SU-DHL-6 (cell line): ENCODE data around the gene KATNIP.

ENCODE experiments used
- H2AFZ ChIP-seq: fragments of 200-600 bp; sonication (generic); 2 replicates; pipeline ENCODE4 v1.6.1; 2014; ENCODE audit warnings: low read depth, mild to moderate bottlenecking, moderate library complexity, mixed read lengths, antibody characterized with exemption, low read length; ENCODE audit not compliant: severe bottlenecking
- H3F3A ChIP-seq: fragments of 200-600 bp; shearing (Covaris generic); 2 replicates; pipeline ENCODE4 v1.6.0; 2016; ENCODE audit warnings: antibody characterized with exemption, mild to moderate bottlenecking; ENCODE audit not compliant: insufficient read depth
- H3K27ac ChIP-seq: fragments of 200-600 bp; sonication (generic); 2 replicates; pipeline ENCODE4 v1.5.1; 2016; ENCODE audit warnings: low read depth, mild to moderate bottlenecking, low read length, moderate library complexity, mixed read lengths
- H3K27me3 ChIP-seq: fragments of 200-600 bp; sonication (generic), shearing (Covaris generic); 2 replicates; pipeline ENCODE4 v1.6.0; 2014; ENCODE audit warnings: mild to moderate bottlenecking, low read length
- H3K36me3 ChIP-seq: fragments of 200-600 bp; sonication (generic); 2 replicates; pipeline ENCODE4 v1.6.1; 2014; ENCODE audit warnings: mild to moderate bottlenecking, low read length, mixed read lengths
- H3K4me2 ChIP-seq: fragments of 300-600, 200-600 bp; shearing (Covaris generic), sonication (generic); 2 replicates; pipeline ENCODE4 v1.6.0; 2014; ENCODE audit warnings: low read length, low read depth, mild to moderate bottlenecking; ENCODE audit not compliant: poor library complexity, severe bottlenecking
- H3K4me3 ChIP-seq: fragments of 200-600 bp; sonication (generic); 2 replicates; pipeline ENCODE4 v1.5.1; 2014; ENCODE audit warnings: antibody characterized with exemption, low read length, mild to moderate bottlenecking, mixed read lengths; ENCODE audit not compliant: insufficient read depth, poor library complexity, severe bottlenecking
- H3K79me2 ChIP-seq: fragments of 200-600 bp; sonication (generic); 2 replicates; pipeline ENCODE4 v1.6.1; 2014; ENCODE audit warnings: mild to moderate bottlenecking, low read length, moderate library complexity; ENCODE audit not compliant: insufficient read depth
- H3K9ac ChIP-seq: fragments of 200-600 bp; sonication (generic); 2 replicates; pipeline ENCODE4 v1.7.0; 2014; ENCODE audit warnings: mild to moderate bottlenecking, low read length
- H3K9me2 ChIP-seq: fragments of 200-600 bp; sonication (generic); replicated peaks from 2 replicates; pipeline ENCODE4 v1.6.1; 2014; ENCODE audit warnings: low read length; ENCODE audit not compliant: insufficient read depth
- H3K9me3 ChIP-seq: fragments of 200-600 bp; sonication (generic); 2 replicates; pipeline ENCODE4 v1.6.1; 2014; ENCODE audit warnings: low read length, mixed read lengths; ENCODE audit not compliant: insufficient read depth
- H4K20me1 ChIP-seq: fragments of 200-600 bp; sonication (generic); 2 replicates; pipeline ENCODE4 v1.6.1; 2014; ENCODE audit warnings: low read depth, mild to moderate bottlenecking, antibody characterized with exemption, low read length, moderate library complexity, mixed read lengths
- CTCF ChIP-seq: fragments of 200-600 bp; sonication (generic); IDR thresholded peaks from one replicate; pipeline ENCODE4 v1.5.1; 2017; ENCODE audit warnings: antibody characterized with exemption, mild to moderate bottlenecking, low read length, moderate library complexity; ENCODE audit not compliant: insufficient read depth, poor library complexity, severe bottlenecking
- EZH2phosphoT487 ChIP-seq: fragments of 200-600 bp; sonication (generic), shearing (Covaris generic); conservative IDR thresholded peaks from 2 replicates; pipeline ENCODE4 v1.6.1; 2018; ENCODE audit warnings: mild to moderate bottlenecking, antibody characterized with exemption, low read length, moderate library complexity, mixed read lengths

Gene KATNIP

DNA sequence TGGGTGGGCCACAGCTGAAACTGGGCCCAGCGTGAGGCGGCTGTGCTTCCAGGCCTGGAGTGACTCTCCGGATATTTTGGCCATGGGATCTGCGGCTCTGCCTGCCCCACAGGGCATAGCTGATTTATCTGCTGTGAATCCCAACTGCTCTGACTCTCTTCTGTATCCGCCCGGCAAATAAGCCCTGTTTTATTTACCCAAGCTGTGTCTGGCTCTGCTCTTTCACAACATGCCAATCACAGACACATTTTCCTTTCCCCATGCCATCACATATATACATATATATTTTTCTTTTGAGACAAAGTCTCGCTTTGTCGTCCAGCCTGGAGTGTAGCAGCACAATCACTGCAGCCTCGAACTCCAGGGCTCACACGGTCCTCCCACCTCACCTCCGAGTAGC, 33.6 kb upstream of the KATNIP start:
- H3K9ac ChIP-seq = no peak overlapping the region
- no peaks in the 10 kb centered on the region for H3K9me3 ChIP-seq
- H3K4me2 ChIP-seq = no peak overlapping the region
- no peak overlapping the region for H3K27ac ChIP-seq
- no peak overlapping the region for H2AFZ ChIP-seq
- no peaks in the 10 kb centered on the region for H4K20me1 ChIP-seq
- no peaks in the 10 kb centered on the region for H3F3A ChIP-seq
- H3K9me2 ChIP-seq = no peaks in the 10 kb centered on the region
- H3K79me2 ChIP-seq = no peaks in the 10 kb centered on the region
- no peak overlapping the region for H3K4me3 ChIP-seq
- no peaks in the 10 kb centered on the region for H3K27me3 ChIP-seq
- no peaks in the 10 kb centered on the region for H3K36me3 ChIP-seq
- TF ChIP-seq CTCF (no peak), EZH2phosphoT487 (no peak)

DNA sequence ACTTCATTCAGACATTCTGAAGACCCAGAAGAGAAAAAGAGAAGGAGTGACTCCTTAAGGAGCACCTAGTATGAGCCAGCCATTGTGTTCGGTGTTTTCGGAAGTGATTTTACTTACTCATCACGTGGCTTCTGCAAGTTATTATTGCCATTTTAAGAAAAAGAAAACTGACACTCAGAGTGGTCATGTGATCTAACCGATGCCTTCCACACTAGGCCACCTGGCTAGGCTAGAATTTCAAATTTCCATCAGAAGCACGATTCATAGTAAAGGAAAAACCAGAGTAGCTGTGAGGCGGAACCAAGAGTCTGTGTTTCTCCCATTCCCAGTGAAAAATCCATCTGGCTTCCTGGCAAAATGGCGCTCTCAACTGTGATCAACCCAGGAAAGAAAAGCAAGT, 32.3 kb upstream of the KATNIP start:
- no peak overlapping the region for H3K4me3 ChIP-seq
- H3K79me2 ChIP-seq = no peaks in the 10 kb centered on the region
- no peak for TF ChIP-seq CTCF
- TF ChIP-seq EZH2phosphoT487 = no peak
- no peak overlapping the region for H3K9ac ChIP-seq
- no peak overlapping the region for H3K27ac ChIP-seq
- H3K36me3 ChIP-seq = no peaks in the 10 kb centered on the region
- no peak overlapping the region for H3K4me2 ChIP-seq
- H3K27me3 ChIP-seq = no peaks in the 10 kb centered on the region
- H3F3A ChIP-seq = no peaks in the 10 kb centered on the region
- H4K20me1 ChIP-seq = no peaks in the 10 kb centered on the region
- H3K9me2 ChIP-seq = no peaks in the 10 kb centered on the region
- H3K9me3 ChIP-seq = no peaks in the 10 kb centered on the region
- no peak overlapping the region for H2AFZ ChIP-seq

DNA sequence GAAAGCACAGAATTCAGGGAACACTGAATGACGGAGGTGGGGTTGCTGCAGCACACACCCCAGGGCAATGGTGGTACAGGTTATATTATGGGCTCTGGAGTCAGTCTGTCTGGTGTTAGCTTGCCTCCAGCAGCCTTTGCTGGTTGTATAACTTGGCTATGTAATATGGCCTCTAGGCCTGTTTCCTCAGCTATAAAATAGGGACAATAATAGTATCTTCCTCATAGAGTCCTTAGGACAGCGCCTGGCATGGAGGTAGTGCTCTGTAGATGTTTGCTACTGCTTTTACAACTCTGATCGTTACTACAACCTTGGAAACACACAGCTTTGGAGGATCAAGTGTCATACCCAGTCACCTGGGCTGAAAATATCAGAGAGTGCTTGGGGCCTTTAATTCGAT, 31.7 kb upstream of the KATNIP start:
- Histone ChIP-seq H3K9me2 (no peaks in the 10 kb centered on the region), H3K79me2 (no peaks in the 10 kb centered on the region), H4K20me1 (no peaks in the 10 kb centered on the region), H3K36me3 (no peaks in the 10 kb centered on the region), H3K4me3 (no peak overlapping the region), H3K27me3 (no peaks in the 10 kb centered on the region), H3K9me3 (no peaks in the 10 kb centered on the region), H3K9ac (no peak overlapping the region), H3K27ac (no peak overlapping the region), H2AFZ (no peak overlapping the region), H3K4me2 (no peak overlapping the region), H3F3A (no peaks in the 10 kb centered on the region)
- no peak for TF ChIP-seq CTCF
- no peak for TF ChIP-seq EZH2phosphoT487
